ENCODE measurements around the gene RBMY1D.
"Not testable (repeated sequence)": the region's sequence is repeated elsewhere in the genome, so short reads cannot be mapped to it uniquely, and the experiment has no call there.

Gene RBMY1D

GRCh38 chrY:21894426-21894825, at the start of gene RBMY1D:
Gene RBMY1D, minus strand, starts transcription at chrY:21894526. Its CDS starts 2,013 bp downstream, at chrY:21892513.
- H4K20me1 ChIP-seq; H3K27me3 ChIP-seq; H3K4me1 ChIP-seq; H3K36me3 ChIP-seq; H3K4me3 ChIP-seq; H3K27ac ChIP-seq; H3K9me3 ChIP-seq (replicated peaks in 1 of 11); H3K9ac ChIP-seq; H3K4me2 ChIP-seq: not testable (repeated sequence)

- not testable (repeated sequence) for H3K4me3 ChIP-seq; H3K9me3 ChIP-seq (replicated peaks in 1 of 11); H3K36me3 ChIP-seq; H3K27me3 ChIP-seq; H3K27ac ChIP-seq; H3K9ac ChIP-seq; H3K4me1 ChIP-seq; H4K20me1 ChIP-seq; H3K4me2 ChIP-seq
Observed at GRCh38 chrY:21917932-21918331, 23.6 kb upstream of the RBMY1D start, which contains the start of gene RBMY1E. Gene RBMY1E, minus strand, starts transcription at chrY:21918032. Its CDS starts 1,978 bp downstream, at chrY:21916054.

GRCh38 chrY:21869407-21870076, 24.8 kb downstream of the RBMY1D start:
- H3K27me3 ChIP-seq; H3K4me1 ChIP-seq; H3K4me3 ChIP-seq; H3K9ac ChIP-seq; H3K36me3 ChIP-seq; H3K9me3 ChIP-seq (replicated peaks in 1 of 11); H3K4me2 ChIP-seq; H4K20me1 ChIP-seq; H3K27ac ChIP-seq: not testable (repeated sequence)

- Histone ChIP-seq H3K9me3 (replicated peaks in 1 of 11) (no peaks in the 10 kb centered on the region), H3K27me3 (no peaks in the 10 kb centered on the region), H3K4me3 (no peak overlapping the region), H3K4me2 (no peak overlapping the region), H3K36me3 (no peaks in the 10 kb centered on the region), H3K9ac (no peak overlapping the region), H3K4me1 (no peaks in the 10 kb centered on the region), H4K20me1 (no peaks in the 10 kb centered on the region), H3K27ac (no peak overlapping the region)
- TF ChIP-seq Cebpa-rat (IDR thresholded peaks at IDR 0.05), result no peak
Observed at GRCh38 chrY:21845481-21845880, 48.8 kb downstream of the RBMY1D start.

- Histone ChIP-seq H3K9ac (no peak overlapping the region), H3K27me3 (no peaks in the 10 kb centered on the region), H3K27ac (no peak overlapping the region), H3K4me2 (no peak overlapping the region), H3K9me3 (replicated peaks in 1 of 11) (no peaks in the 10 kb centered on the region), H4K20me1 (no peaks in the 10 kb centered on the region), H3K4me1 (no peaks in the 10 kb centered on the region), H3K36me3 (no peaks in the 10 kb centered on the region), H3K4me3 (no peak overlapping the region)
- no peak for TF ChIP-seq Cebpa-rat (IDR thresholded peaks at IDR 0.05)
Observed at GRCh38 chrY:21842090-21842489, 52.2 kb downstream of the RBMY1D start.

GRCh38 chrY:21839489-21839888, 54.8 kb downstream of the RBMY1D start:
- Histone ChIP-seq H4K20me1 (no peaks in the 10 kb centered on the region), H3K36me3 (no peaks in the 10 kb centered on the region), H3K4me3 (no peak overlapping the region), H3K4me1 (no peaks in the 10 kb centered on the region), H3K27me3 (no peaks in the 10 kb centered on the region), H3K4me2 (no peak overlapping the region), H3K27ac (no peak overlapping the region), H3K9me3 (replicated peaks in 1 of 11) (no peaks in the 10 kb centered on the region), H3K9ac (no peak overlapping the region)
- no peak for TF ChIP-seq Cebpa-rat (IDR thresholded peaks at IDR 0.05)

GRCh38 chrY:21836343-21836742, 58.0 kb downstream of the RBMY1D start:
- no peaks in the 10 kb centered on the region for H3K9me3 ChIP-seq (replicated peaks in 1 of 11)
- H3K27ac ChIP-seq, result no peak overlapping the region
- no peaks in the 10 kb centered on the region for H3K27me3 ChIP-seq
- TF ChIP-seq Cebpa-rat (IDR thresholded peaks at IDR 0.05), result no peak
- no peaks in the 10 kb centered on the region for H4K20me1 ChIP-seq
- no peak overlapping the region for H3K4me2 ChIP-seq
- no peaks in the 10 kb centered on the region for H3K4me1 ChIP-seq
- no peak overlapping the region for H3K4me3 ChIP-seq
- H3K9ac ChIP-seq, result no peak overlapping the region
- H3K36me3 ChIP-seq, result no peaks in the 10 kb centered on the region

GRCh38 chrY:21835052-21835451, 59.3 kb downstream of the RBMY1D start:
- H3K27ac ChIP-seq, result no peak overlapping the region
- TF ChIP-seq Cebpa-rat (IDR thresholded peaks at IDR 0.05), result no peak

More at GRCh38 chrY:21835052-21835451, 59.3 kb downstream of the RBMY1D start:
- no peaks in the 10 kb centered on the region for H4K20me1 ChIP-seq
- H3K4me3 ChIP-seq, result no peak overlapping the region
- H3K4me2 ChIP-seq, result no peak overlapping the region
- H3K36me3 ChIP-seq, result no peaks in the 10 kb centered on the region
- H3K9ac ChIP-seq, result no peak overlapping the region
- H3K4me1 ChIP-seq, result no peaks in the 10 kb centered on the region
- no peaks in the 10 kb centered on the region for H3K27me3 ChIP-seq
- H3K9me3 ChIP-seq (replicated peaks in 1 of 11), result no peaks in the 10 kb centered on the region

Measured in BLaER1 treated with 17β-estradiol and CSF1 and Interleukin-3, amounts not matched to agents 10 nM and 100 nM (cell line).